Upper lobe of left lung (tissue), 6 donors: ENCODE results near the gene KCNJ1. TPM values are rescaled to one million over a fixed set of nuclear protein-coding genes. Genes with fewer than 3 reads are reported as not detected.

Source experiments
- ATAC-seq, 2 donors: fragments of 200-7000 bp; cut with Tn5 transposase; one replicate each; pipeline ENCODE4 v1.9.1; 2022; ENCODE audit warnings: mild to moderate bottlenecking in 2 of 2, moderate library complexity in 2 of 2; ENCODE audit not compliant: low FRiP score in 2 of 2
- DNase-seq, 2 donors: peaks; one replicate each; pipeline ENCODE4 v3.0.0-alpha.2; 2019 to 2020
- H3K27ac ChIP-seq, 4 donors: fragments of 200-600 bp; sonication (generic); one replicate each; pipeline ENCODE4 v1.5.1; 2016 to 2019
- H3K27me3 ChIP-seq, 4 donors: fragments of 200-600 bp; sonication (generic); one replicate each; pipeline ENCODE4 v1.5.1; 2017 to 2019
- H3K36me3 ChIP-seq, 4 donors: fragments of 200-600 bp; sonication (generic); one replicate each; pipeline ENCODE4 v1.5.1; 2016 to 2019
- H3K4me1 ChIP-seq, 4 donors: fragments of 200-600 bp; sonication (generic); one replicate each; pipeline ENCODE4 v1.5.1; 2018 to 2019
- H3K4me3 ChIP-seq, 4 donors: fragments of 200-600 bp; sonication (generic); one replicate each; pipeline ENCODE4 v1.5.1; 2017 to 2019; ENCODE audit warnings: mild to moderate bottlenecking in 2 of 4, moderate library complexity in 1 of 4
- H3K9me3 ChIP-seq, 4 donors: fragments of 200-600 bp; sonication (generic); one replicate each; pipeline ENCODE4 v1.5.1; 2018 to 2019
- EP300 ChIP-seq, 4 donors: sonication (generic); formaldehyde crosslinking; IDR thresholded peaks; one replicate each; pipeline ENCODE4 v1.5.1; 2017; ENCODE audit warnings: antibody characterized with exemption in 4 of 4, control low read depth in 2 of 4
- POLR2A ChIP-seq, 4 donors: fragments of 450-650 bp; IDR thresholded peaks; one replicate each; pipeline ENCODE4 v1.5.1; 2016 to 2017; ENCODE audit warnings: antibody characterized with exemption in 4 of 4, mild to moderate bottlenecking in 2 of 4
- POLR2AphosphoS5 ChIP-seq, 2 donors: sonication (generic); formaldehyde crosslinking; IDR thresholded peaks; one replicate each; pipeline ENCODE4 v1.5.1; 2017; ENCODE audit warnings: antibody characterized with exemption in 2 of 2
- WGBS, 2 donors: methylation state at CpG; one replicate each; pipeline ENCODE4 v1.1.5; 2017 to 2018; 5-methylcytosine and 5-hydroxymethylcytosine counted together
- total RNA-seq, 6 donors: library from RNA; depleted of rRNA in 4 of 6; stranded (reverse); fragments of >200 nt in 4 of 6; gene quantifications; one replicate each; pipeline versions ENCODE4 v1.1.0 to v1.2.1, GENCODE V29; 2016 to 2021
- TF ChIP-seq, protein P1 (sequence below), 6 experiments: fragments of 450-650 bp in 4 of 6; fragments of 200-600 bp in 2 of 6; sonication (generic) in 2 of 6; IDR thresholded peaks; one replicate each; pipeline ENCODE4 v1.5.1; 2016 to 2019; ENCODE audit warnings: antibody characterized with exemption in 6 of 6
- donor health status: DM: no; HTN: no; CAD: no; lungs with moderate emphysema.
- donor health status: DM: no; HTN: yes; CAD: no; lungs with severe emphysema.

KCNJ1 gene
- total RNA-seq, 6 donors from 2014 or later, result 0.15 to 0.59 (median 0.20) TPM; not detected in 3

GRCh38 chr11:128872094-128872493 lies 5.0 kb upstream of the KCNJ1 start:
- ATAC-seq (no peak), DNase-seq (no peak)
- Histone ChIP-seq H3K27ac (no peak overlapping the region), H3K4me3 (no peak overlapping the region), H3K9me3 (no peaks in the 10 kb centered on the region), H3K27me3 (no peaks in the 10 kb centered on the region), H3K4me1 (no peaks in the 10 kb centered on the region), H3K36me3 (no peaks in the 10 kb centered on the region)
- WGBS, 2 donors, result 84 to 90% methylated on average over 6 of the region's 6 CpGs
- no peak for TF ChIP-seq POLR2AphosphoS5 (IDR thresholded peaks at IDR 0.05)
- no peak for TF ChIP-seq EP300 (IDR thresholded peaks at IDR 0.05)

GRCh38 chr11:128871168-128871610 lies 4.1 kb upstream of the KCNJ1 start:
- WGBS, 2 donors, result 77 to 85% methylated on average over 3 to 6 of the region's 6 CpGs
- ATAC-seq, result no peak
- Histone ChIP-seq H3K36me3 (no peaks in the 10 kb centered on the region), H3K27ac (no peak overlapping the region), H3K9me3 (no peaks in the 10 kb centered on the region), H3K27me3 (no peaks in the 10 kb centered on the region), H3K4me3 (no peak overlapping the region), H3K4me1 (no peaks in the 10 kb centered on the region)
- no peak for TF ChIP-seq EP300 (IDR thresholded peaks at IDR 0.05)
- TF ChIP-seq POLR2AphosphoS5 (IDR thresholded peaks at IDR 0.05), result no peak
- TF ChIP-seq, protein P1, sequence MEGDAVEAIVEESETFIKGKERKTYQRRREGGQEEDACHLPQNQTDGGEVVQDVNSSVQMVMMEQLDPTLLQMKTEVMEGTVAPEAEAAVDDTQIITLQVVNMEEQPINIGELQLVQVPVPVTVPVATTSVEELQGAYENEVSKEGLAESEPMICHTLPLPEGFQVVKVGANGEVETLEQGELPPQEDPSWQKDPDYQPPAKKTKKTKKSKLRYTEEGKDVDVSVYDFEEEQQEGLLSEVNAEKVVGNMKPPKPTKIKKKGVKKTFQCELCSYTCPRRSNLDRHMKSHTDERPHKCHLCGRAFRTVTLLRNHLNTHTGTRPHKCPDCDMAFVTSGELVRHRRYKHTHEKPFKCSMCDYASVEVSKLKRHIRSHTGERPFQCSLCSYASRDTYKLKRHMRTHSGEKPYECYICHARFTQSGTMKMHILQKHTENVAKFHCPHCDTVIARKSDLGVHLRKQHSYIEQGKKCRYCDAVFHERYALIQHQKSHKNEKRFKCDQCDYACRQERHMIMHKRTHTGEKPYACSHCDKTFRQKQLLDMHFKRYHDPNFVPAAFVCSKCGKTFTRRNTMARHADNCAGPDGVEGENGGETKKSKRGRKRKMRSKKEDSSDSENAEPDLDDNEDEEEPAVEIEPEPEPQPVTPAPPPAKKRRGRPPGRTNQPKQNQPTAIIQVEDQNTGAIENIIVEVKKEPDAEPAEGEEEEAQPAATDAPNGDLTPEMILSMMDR (IDR thresholded peaks at IDR 0.05), result no peak
- no peak for TF ChIP-seq POLR2A (IDR thresholded peaks at IDR 0.05)
- no peak for DNase-seq

- ATAC-seq (no peak), DNase-seq (no peak)
- no peaks in the 10 kb centered on the region for H3K36me3 ChIP-seq
- 99% methylated on average over 8 to 10 of the region's 10 CpGs for WGBS, 2 donors
- H3K27me3 ChIP-seq, result no peaks in the 10 kb centered on the region
- TF ChIP-seq, protein P1 (IDR thresholded peaks at IDR 0.05), result no peak
- TF ChIP-seq EP300 (IDR thresholded peaks at IDR 0.05) (no peak), POLR2AphosphoS5 (IDR thresholded peaks at IDR 0.05) (no peak), POLR2A (IDR thresholded peaks at IDR 0.05) (no peak)
- no peak overlapping the region for H3K27ac ChIP-seq
- H3K4me3 ChIP-seq, result no peak overlapping the region
- no peaks in the 10 kb centered on the region for H3K4me1 ChIP-seq
- no peaks in the 10 kb centered on the region for H3K9me3 ChIP-seq
These were observed 2.0 kb upstream of the KCNJ1 start for GRCh38 chr11:128868841-128869671.

GRCh38 chr11:128865490-128865889 lies 1.6 kb downstream of the KCNJ1 start:
- H3K36me3 ChIP-seq, result no peaks in the 10 kb centered on the region
- no peaks in the 10 kb centered on the region for H3K9me3 ChIP-seq
- no peak overlapping the region for H3K4me3 ChIP-seq
- no peak for ATAC-seq
- no peaks in the 10 kb centered on the region for H3K4me1 ChIP-seq
- H3K27me3 ChIP-seq, result no peaks in the 10 kb centered on the region
- no peak overlapping the region for H3K27ac ChIP-seq
- no peak for TF ChIP-seq EP300 (IDR thresholded peaks at IDR 0.05)
- no peak for TF ChIP-seq POLR2AphosphoS5 (IDR thresholded peaks at IDR 0.05)
- TF ChIP-seq POLR2A (IDR thresholded peaks at IDR 0.05), result no peak
- TF ChIP-seq, protein P1 (IDR thresholded peaks at IDR 0.05), result no peak
- 74 to 85% methylated on average over 1 of the region's 1 CpG for WGBS, 2 donors
- DNase-seq, result no peak

- H3K4me1 ChIP-seq, result peaks cover 7 to 10% (median 9%) of the 10 kb centered on the region in 4 donors
- TF ChIP-seq EP300 (IDR thresholded peaks at IDR 0.05) (no peak), POLR2A (IDR thresholded peaks at IDR 0.05) (no peak), POLR2AphosphoS5 (IDR thresholded peaks at IDR 0.05) (no peak)
- TF ChIP-seq, protein P1 (IDR thresholded peaks at IDR 0.05), result no peak
- no peak for ATAC-seq
- no peaks in the 10 kb centered on the region for H3K27me3 ChIP-seq
- H3K4me3 ChIP-seq, result no peak overlapping the region
- 82 to 83% methylated on average over 4 of the region's 4 CpGs for WGBS, 2 donors
- H3K36me3 ChIP-seq, result no peaks in the 10 kb centered on the region
- DNase-seq, result no peak
- H3K9me3 ChIP-seq, result no peaks in the 10 kb centered on the region
- H3K27ac ChIP-seq, result no peak overlapping the region
These were observed 4.0 kb downstream of the KCNJ1 start for GRCh38 chr11:128862908-128863660.
